Gastroesophageal sphincter (tissue), 3 donors: ENCODE results near the gene DUOX2.

Experiments used
- POLR2A ChIP-seq, 2 donors: fragments of 450-650 bp; IDR thresholded peaks; one replicate each; pipeline ENCODE4 v1.6.1; 2017; ENCODE audit warnings: antibody characterized with exemption in 2 of 2, mild to moderate bottlenecking in 2 of 2, moderate library complexity in 1 of 2
- TF ChIP-seq, protein P1 (sequence below), 4 experiments: fragments of 200-600 bp in 2 of 4; fragments of 450-650 bp in 2 of 4; sonication (generic) in 1 of 4; IDR thresholded peaks; one replicate each; pipeline ENCODE4 v1.5.1; 2017 to 2019; ENCODE audit warnings: antibody characterized with exemption in 4 of 4, mild to moderate bottlenecking in 2 of 4, moderate library complexity in 2 of 4

DNA sequence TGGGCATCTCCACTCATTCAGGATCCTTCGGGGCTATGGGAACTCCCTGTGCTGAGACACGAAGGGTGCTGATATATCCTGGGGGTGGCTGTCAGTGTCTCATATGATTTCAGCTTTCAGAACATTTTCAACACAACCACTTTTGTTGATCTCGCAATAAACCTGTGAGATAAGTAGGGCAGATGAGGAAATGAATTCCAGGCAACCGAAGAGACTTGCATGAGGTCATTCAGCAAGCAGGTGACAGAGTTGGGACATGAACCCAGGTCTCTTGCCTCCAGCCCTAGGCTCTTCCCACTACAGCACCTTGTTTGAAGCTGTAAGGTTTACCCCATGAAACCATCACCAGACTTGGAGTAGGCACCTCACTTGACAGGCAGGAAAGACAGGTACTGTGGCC lies 32.4 kb upstream of the DUOX2 start:
- TF ChIP-seq, protein P1, sequence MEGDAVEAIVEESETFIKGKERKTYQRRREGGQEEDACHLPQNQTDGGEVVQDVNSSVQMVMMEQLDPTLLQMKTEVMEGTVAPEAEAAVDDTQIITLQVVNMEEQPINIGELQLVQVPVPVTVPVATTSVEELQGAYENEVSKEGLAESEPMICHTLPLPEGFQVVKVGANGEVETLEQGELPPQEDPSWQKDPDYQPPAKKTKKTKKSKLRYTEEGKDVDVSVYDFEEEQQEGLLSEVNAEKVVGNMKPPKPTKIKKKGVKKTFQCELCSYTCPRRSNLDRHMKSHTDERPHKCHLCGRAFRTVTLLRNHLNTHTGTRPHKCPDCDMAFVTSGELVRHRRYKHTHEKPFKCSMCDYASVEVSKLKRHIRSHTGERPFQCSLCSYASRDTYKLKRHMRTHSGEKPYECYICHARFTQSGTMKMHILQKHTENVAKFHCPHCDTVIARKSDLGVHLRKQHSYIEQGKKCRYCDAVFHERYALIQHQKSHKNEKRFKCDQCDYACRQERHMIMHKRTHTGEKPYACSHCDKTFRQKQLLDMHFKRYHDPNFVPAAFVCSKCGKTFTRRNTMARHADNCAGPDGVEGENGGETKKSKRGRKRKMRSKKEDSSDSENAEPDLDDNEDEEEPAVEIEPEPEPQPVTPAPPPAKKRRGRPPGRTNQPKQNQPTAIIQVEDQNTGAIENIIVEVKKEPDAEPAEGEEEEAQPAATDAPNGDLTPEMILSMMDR (IDR thresholded peaks at IDR 0.05) = no peak
- no peak for TF ChIP-seq POLR2A (IDR thresholded peaks at IDR 0.05)
